ENCODE data around the gene SERPINE2. TPM values are rescaled to one million over a fixed set of nuclear protein-coding genes. Genes with fewer than 3 reads are reported as not detected.

The SERPINE2 gene
- total and polyA plus RNA-seq, 2 experiments from 2014 or later = 1,864 to 5,355 TPM

DNA sequence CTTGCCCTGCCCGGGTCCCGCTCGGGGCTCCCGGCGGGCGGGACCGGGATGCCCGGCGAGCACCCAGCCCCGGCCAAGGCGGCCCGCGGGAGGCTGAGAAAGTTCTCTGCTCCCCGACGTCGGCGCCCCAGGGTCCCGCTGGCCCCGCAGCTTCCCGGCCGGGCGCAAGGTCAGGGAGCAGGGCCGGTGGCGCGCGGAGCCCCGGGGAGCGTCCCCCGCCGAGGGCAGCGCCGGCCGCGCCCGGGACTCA, 331 bp downstream of the SERPINE2 start:
- Histone ChIP-seq H3K9me2 (ENCODE audit: insufficient read depth) (no peaks in the 10 kb centered on the region), H3K4me1 (ENCODE audit: insufficient read depth) (peaks cover 22% of the 10 kb centered on the region; the same call in 1 of the 2 replicates), H3K9ac (peak overlapping the region; percentile 68), H3K27ac (no peak overlapping the region), H3K9me3 (ENCODE audit: low read depth) (no peaks in the 10 kb centered on the region), H2AFZ (peak overlapping the region; percentile 49), H3K4me2 (ENCODE audit: unreplicated experiment) (peak overlapping the region; percentile 75), H4K20me1 (ENCODE audit: insufficient read depth) (peaks cover 13% of the 10 kb centered on the region), H3K36me3 (ENCODE audit: low read depth) (peaks cover 14% of the 10 kb centered on the region), H3F3A (ENCODE audit: insufficient read depth) (peaks cover 61% of the 10 kb centered on the region), H3K27me3 (replicated peaks; ENCODE audit: insufficient read depth) (no peaks in the 10 kb centered on the region), H3K79me2 (ENCODE audit: insufficient read depth) (peaks cover 49% of the 10 kb centered on the region), H3K4me3 (peak overlapping the region; percentile 93)
- TF ChIP-seq EZH2phosphoT487 (IDR thresholded peaks at IDR 0.05; ENCODE audit: insufficient read depth, low read depth) (no peak), EZH2 (IDR thresholded peaks at IDR 0.05; ENCODE audit: insufficient read depth, poor library complexity, severe bottlenecking) (no peak)
- DNase-seq = no peak
- WGBS, 2 experiments (ENCODE audit: low coverage in 1 of 2, low lambda C conversion rate in 2 of 2, missing lambda C conversion rate in 2 of 2) = 1% methylated on average over 18 of the region's 35 CpGs; no CpG with 5 or more reads in 1 of the 2 experiments
- in situ Hi-C loops (cut with MboI) = no loop called here

DNA sequence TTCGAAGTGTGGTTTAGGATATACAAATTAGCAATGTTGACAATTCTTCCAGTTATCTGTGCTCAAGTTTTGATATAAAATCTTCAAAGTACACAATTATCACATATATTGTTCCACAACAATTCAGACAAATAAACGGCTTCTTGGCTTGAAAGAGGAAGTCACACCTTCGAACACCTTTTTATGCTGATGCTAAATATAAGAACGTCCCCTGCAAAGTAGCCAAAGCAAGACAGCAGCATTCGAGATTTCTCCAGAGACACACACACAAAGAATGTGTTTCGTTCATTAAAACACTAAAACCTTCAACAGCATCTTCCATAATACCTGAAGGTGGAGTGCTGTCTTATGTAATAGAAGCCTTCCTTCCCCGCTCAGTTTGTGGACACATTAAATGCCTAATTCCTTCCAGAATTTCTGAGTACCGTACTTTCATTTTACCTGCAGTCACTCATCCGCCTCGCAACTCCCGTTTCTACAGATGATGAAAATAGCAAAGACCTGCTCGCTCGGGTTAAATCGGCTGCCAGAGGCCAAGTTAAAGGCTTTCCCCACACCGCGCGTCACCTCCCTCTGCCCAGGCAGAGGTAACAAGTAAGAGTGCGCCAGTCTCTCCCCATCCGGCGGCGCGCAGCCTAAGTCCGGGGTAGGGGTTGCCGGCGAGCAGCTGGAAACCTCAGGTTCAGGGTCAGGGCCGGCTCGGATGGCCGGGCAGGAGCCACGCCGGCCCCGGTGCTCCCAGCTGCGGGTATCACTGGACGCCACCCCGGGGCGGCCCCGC, 847 bp downstream of the SERPINE2 start:
- peaks cover 67% of the 10 kb centered on the region for H3F3A ChIP-seq (ENCODE audit: insufficient read depth)
- H3K36me3 ChIP-seq (ENCODE audit: low read depth) = peaks cover 15% of the 10 kb centered on the region
- peaks cover 54% of the 10 kb centered on the region for H3K79me2 ChIP-seq (ENCODE audit: insufficient read depth)
- 0 out of 2 replicates have a peak overlapping the region, but pooled peaks have one; percentile 3 for H3K27ac ChIP-seq
- H3K4me1 ChIP-seq (ENCODE audit: insufficient read depth) = peaks cover 23% of the 10 kb centered on the region; the same call in 1 of the 2 replicates
- H3K4me3 ChIP-seq = peak overlapping the region; percentile 93
- TF ChIP-seq EZH2phosphoT487 (IDR thresholded peaks at IDR 0.05; ENCODE audit: insufficient read depth, low read depth) (no peak), EZH2 (IDR thresholded peaks at IDR 0.05; ENCODE audit: insufficient read depth, poor library complexity, severe bottlenecking) (no peak)
- H2AFZ ChIP-seq = peak overlapping the region; percentile 49
- H3K27me3 ChIP-seq (replicated peaks; ENCODE audit: insufficient read depth) = no peaks in the 10 kb centered on the region
- 5 to 6% methylated on average over 33 of the region's 36 CpGs for WGBS, 2 experiments (ENCODE audit: low coverage in 1 of 2, low lambda C conversion rate in 2 of 2, missing lambda C conversion rate in 2 of 2)
- H3K9me3 ChIP-seq (ENCODE audit: low read depth) = no peaks in the 10 kb centered on the region
- in situ Hi-C loops (cut with MboI) = no loop called here
- H3K9ac ChIP-seq = peak overlapping the region; percentile 68
- H3K9me2 ChIP-seq (ENCODE audit: insufficient read depth) = no peaks in the 10 kb centered on the region
- peak; percentile 70 for DNase-seq
- peak overlapping the region; percentile 75 for H3K4me2 ChIP-seq (ENCODE audit: unreplicated experiment)
- H4K20me1 ChIP-seq (ENCODE audit: insufficient read depth) = peaks cover 18% of the 10 kb centered on the region

DNA sequence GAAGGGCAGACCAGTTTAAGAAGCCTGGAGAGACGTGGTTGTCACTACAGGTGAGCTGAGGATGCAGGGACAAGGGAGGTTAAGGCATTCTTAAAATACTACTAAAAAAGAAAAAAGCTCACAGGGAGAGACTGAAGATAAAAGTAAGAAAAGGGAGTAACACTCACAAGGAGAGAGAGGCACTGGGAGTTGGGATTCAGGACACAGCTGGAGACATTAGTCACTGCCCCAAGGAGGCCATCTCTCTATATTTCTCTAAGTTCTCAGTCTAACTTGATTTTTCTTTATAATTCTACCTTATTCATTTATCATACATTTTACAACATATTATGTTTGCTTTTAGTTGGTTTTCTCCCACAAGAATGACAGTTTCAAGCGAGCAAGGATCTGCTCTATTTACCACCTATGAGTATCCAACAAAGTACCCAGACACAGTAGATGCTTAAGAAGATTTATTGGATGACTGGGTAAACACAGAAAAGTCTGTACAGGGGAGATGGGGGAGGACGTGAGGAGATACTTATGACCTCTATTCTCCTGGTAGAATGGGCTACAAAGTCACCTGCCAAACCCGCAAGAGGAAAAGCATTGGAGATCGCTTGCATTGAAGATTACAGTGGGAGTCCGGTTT, 2.2 kb downstream of the SERPINE2 start:
- WGBS, 2 experiments (ENCODE audit: low coverage in 1 of 2, low lambda C conversion rate in 2 of 2, missing lambda C conversion rate in 2 of 2) = 87 to 88% methylated on average over 6 of the region's 6 CpGs
- H3K4me2 ChIP-seq (ENCODE audit: unreplicated experiment) = peak overlapping the region; percentile 75

DNA sequence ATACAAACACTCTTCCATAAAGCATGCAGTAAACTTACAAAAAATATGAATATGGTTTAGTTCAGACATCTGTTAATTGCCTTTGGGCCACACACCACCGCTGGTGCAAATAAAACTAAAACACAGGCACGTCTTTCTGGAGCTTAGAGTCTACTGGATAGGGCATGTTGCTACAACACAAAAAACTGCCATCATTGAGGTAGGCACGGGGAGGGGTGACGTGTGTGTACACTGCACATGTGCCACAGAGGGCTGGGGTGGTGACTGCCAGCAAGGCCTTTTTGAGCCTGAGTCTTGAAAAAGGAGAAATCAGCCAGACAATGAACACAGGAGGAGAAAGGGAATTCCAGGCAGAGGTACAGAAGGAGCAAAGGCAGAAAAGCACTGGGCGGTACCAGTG, 5.1 kb downstream of the SERPINE2 start:
- Histone ChIP-seq H3K4me2 (ENCODE audit: unreplicated experiment) (peak overlapping the region; percentile 2), H3K27ac (no peak overlapping the region; the same call in 1 of the 2 replicates), H3K9me2 (ENCODE audit: insufficient read depth) (no peaks in the 10 kb centered on the region), H3K9ac (no peak overlapping the region), H3K9me3 (ENCODE audit: low read depth) (no peaks in the 10 kb centered on the region), H3K4me3 (peak overlapping the region; percentile 15; the same call in 1 of the 2 replicates), H3K36me3 (ENCODE audit: low read depth) (peaks cover 51% of the 10 kb centered on the region), H4K20me1 (ENCODE audit: insufficient read depth) (peaks cover 33% of the 10 kb centered on the region), H3K27me3 (replicated peaks; ENCODE audit: insufficient read depth) (no peaks in the 10 kb centered on the region), H3K79me2 (ENCODE audit: insufficient read depth) (peaks cover 96% of the 10 kb centered on the region), H3K4me1 (ENCODE audit: insufficient read depth) (peaks cover 42% of the 10 kb centered on the region), H2AFZ (no peak overlapping the region), H3F3A (ENCODE audit: insufficient read depth) (peaks cover 82% of the 10 kb centered on the region)
- DNase-seq = no peak
- in situ Hi-C loops (cut with MboI) = no loop called here
- 97 to 99% methylated on average over 5 of the region's 5 CpGs for WGBS, 2 experiments (ENCODE audit: low coverage in 1 of 2, low lambda C conversion rate in 2 of 2, missing lambda C conversion rate in 2 of 2)
- TF ChIP-seq EZH2phosphoT487 (IDR thresholded peaks at IDR 0.05; ENCODE audit: insufficient read depth, low read depth) (no peak), EZH2 (IDR thresholded peaks at IDR 0.05; ENCODE audit: insufficient read depth, poor library complexity, severe bottlenecking) (no peak)

More for the DNA sequence above, 2.2 kb downstream of the SERPINE2 start:
- H3K79me2 ChIP-seq (ENCODE audit: insufficient read depth) = peaks cover 68% of the 10 kb centered on the region
- TF ChIP-seq EZH2phosphoT487 (IDR thresholded peaks at IDR 0.05; ENCODE audit: insufficient read depth, low read depth) = no peak
- TF ChIP-seq EZH2 (IDR thresholded peaks at IDR 0.05; ENCODE audit: insufficient read depth, poor library complexity, severe bottlenecking) = no peak
- peaks cover 19% of the 10 kb centered on the region for H4K20me1 ChIP-seq (ENCODE audit: insufficient read depth)
- peak overlapping the region; percentile 68 for H3K9ac ChIP-seq
- DNase-seq = peak; percentile 60
- in situ Hi-C loops (cut with MboI) = no loop called here
- H3K4me1 ChIP-seq (ENCODE audit: insufficient read depth) = peaks cover 33% of the 10 kb centered on the region; the same call in 1 of the 2 replicates
- H3K27ac ChIP-seq = 0 out of 2 replicates have a peak overlapping the region, but pooled peaks have one; percentile 4
- H2AFZ ChIP-seq = no peak overlapping the region
- peaks cover 27% of the 10 kb centered on the region for H3K36me3 ChIP-seq (ENCODE audit: low read depth)
- peaks cover 73% of the 10 kb centered on the region for H3F3A ChIP-seq (ENCODE audit: insufficient read depth)
- peak overlapping the region; percentile 93 for H3K4me3 ChIP-seq
- no peaks in the 10 kb centered on the region for H3K9me3 ChIP-seq (ENCODE audit: low read depth)
- no peaks in the 10 kb centered on the region for H3K9me2 ChIP-seq (ENCODE audit: insufficient read depth)
- no peaks in the 10 kb centered on the region for H3K27me3 ChIP-seq (replicated peaks; ENCODE audit: insufficient read depth)

Data from GM23248 (cell line).